Gastroesophageal sphincter (tissue), 4 donors: Measurements from ENCODE around the gene USP32. TPM values are rescaled to one million over a fixed set of nuclear protein-coding genes. Genes with fewer than 3 reads are reported as not detected.

Source experiments
- ATAC-seq: fragments of 150-250 bp; one replicate; pipeline ENCODE4 v1.9.1; 2016; ENCODE audit warnings: mild to moderate bottlenecking, moderate library complexity
- H3K27ac ChIP-seq, 4 donors: fragments of 200-600 bp; sonication (generic) in 3 of 4; 1 replicate in 3 of 4; 2 replicates in 1 of 4; pipeline ENCODE4 v1.5.1; 2016 to 2019
- H3K27me3 ChIP-seq: fragments of 200-600 bp; sonication (generic); one replicate; pipeline ENCODE4 v1.5.1; 2019
- H3K36me3 ChIP-seq, 2 donors: fragments of 200-600 bp; sonication (generic); one replicate each; pipeline ENCODE4 v1.5.1; 2019; ENCODE audit warnings: control low read depth in 1 of 2
- H3K4me1 ChIP-seq, 3 donors: fragments of 200-600 bp; sonication (generic); 1 replicate in 2 of 3; 2 replicates in 1 of 3; pipeline ENCODE4 v1.5.1; 2016 to 2019; ENCODE audit warnings: control low read depth in 2 of 3
- H3K4me3 ChIP-seq, 2 donors: fragments of 200-600 bp; sonication (generic); one replicate each; pipeline ENCODE4 v1.5.1; 2019; ENCODE audit warnings: mild to moderate bottlenecking in 1 of 2, moderate library complexity in 1 of 2
- H3K9me3 ChIP-seq, 3 donors: fragments of 200-600 bp; sonication (generic); one replicate each; pipeline ENCODE4 v1.5.1; 2017 to 2019; ENCODE audit warnings: control low read depth in 2 of 3
- EP300 ChIP-seq: sonication (generic); formaldehyde crosslinking; IDR thresholded peaks from one replicate; pipeline ENCODE4 v1.6.1; 2017; ENCODE audit warnings: antibody characterized with exemption, mild to moderate bottlenecking
- POLR2A ChIP-seq, 2 donors: fragments of 450-650 bp; IDR thresholded peaks; one replicate each; pipeline ENCODE4 v1.6.1; 2017; ENCODE audit warnings: antibody characterized with exemption in 2 of 2, mild to moderate bottlenecking in 2 of 2, moderate library complexity in 1 of 2
- POLR2AphosphoS5 ChIP-seq: sonication (generic); formaldehyde crosslinking; IDR thresholded peaks from one replicate; pipeline ENCODE4 v1.6.1; 2017; ENCODE audit warnings: antibody characterized with exemption
- WGBS, 2 donors: methylation state at CpG; one replicate each; pipeline ENCODE4 v1.1.5; 2018; ENCODE audit warnings: low coverage in 1 of 2; 5-methylcytosine and 5-hydroxymethylcytosine counted together
- total RNA-seq, 4 donors: library from RNA; depleted of rRNA; stranded (reverse); fragments of >200 nt; gene quantifications; one replicate each; pipeline ENCODE4 v1.1.0, GENCODE V29; 2016
- TF ChIP-seq, protein P1 (sequence below), 4 experiments: fragments of 200-600 bp in 2 of 4; fragments of 450-650 bp in 2 of 4; sonication (generic) in 1 of 4; IDR thresholded peaks; one replicate each; pipeline ENCODE4 v1.5.1; 2017 to 2019; ENCODE audit warnings: antibody characterized with exemption in 4 of 4, mild to moderate bottlenecking in 2 of 4, moderate library complexity in 2 of 4

USP32 gene
- total RNA-seq, 4 donors from 2014 or later = 44.1 to 55.5 (median 51.4) TPM

DNA sequence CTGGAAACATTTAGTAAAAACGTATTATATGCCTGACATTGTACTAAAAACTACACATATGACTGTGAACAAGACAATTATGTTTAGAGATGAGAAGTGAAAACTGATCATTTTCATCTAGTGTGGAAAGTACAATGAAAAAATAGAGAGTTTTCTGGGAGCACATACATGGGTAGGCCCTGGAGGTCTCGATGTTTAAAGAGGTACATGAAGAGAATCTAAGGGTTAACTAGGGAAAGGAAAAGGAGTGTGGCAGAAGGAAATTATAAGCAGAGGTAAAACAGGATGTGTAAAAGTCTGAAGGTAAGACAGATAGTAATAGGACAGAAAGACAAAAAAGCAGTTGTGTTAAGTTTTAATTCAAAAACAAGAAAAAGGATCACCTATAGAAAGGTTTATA is 113.7 kb downstream of the USP32 start:
- H3K27me3 ChIP-seq = no peaks in the 10 kb centered on the region
- H3K9me3 ChIP-seq = no peaks in the 10 kb centered on the region
- H3K36me3 ChIP-seq = peaks cover 0 to 4% of the 10 kb centered on the region in 2 donors
- WGBS, 2 donors = 85 to 86% methylated on average over 2 of the region's 2 CpGs
- TF ChIP-seq, protein P1, sequence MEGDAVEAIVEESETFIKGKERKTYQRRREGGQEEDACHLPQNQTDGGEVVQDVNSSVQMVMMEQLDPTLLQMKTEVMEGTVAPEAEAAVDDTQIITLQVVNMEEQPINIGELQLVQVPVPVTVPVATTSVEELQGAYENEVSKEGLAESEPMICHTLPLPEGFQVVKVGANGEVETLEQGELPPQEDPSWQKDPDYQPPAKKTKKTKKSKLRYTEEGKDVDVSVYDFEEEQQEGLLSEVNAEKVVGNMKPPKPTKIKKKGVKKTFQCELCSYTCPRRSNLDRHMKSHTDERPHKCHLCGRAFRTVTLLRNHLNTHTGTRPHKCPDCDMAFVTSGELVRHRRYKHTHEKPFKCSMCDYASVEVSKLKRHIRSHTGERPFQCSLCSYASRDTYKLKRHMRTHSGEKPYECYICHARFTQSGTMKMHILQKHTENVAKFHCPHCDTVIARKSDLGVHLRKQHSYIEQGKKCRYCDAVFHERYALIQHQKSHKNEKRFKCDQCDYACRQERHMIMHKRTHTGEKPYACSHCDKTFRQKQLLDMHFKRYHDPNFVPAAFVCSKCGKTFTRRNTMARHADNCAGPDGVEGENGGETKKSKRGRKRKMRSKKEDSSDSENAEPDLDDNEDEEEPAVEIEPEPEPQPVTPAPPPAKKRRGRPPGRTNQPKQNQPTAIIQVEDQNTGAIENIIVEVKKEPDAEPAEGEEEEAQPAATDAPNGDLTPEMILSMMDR (IDR thresholded peaks at IDR 0.05) = no peak
- no peak for TF ChIP-seq POLR2AphosphoS5
- TF ChIP-seq POLR2A (IDR thresholded peaks at IDR 0.05) = no peak
- no peak for TF ChIP-seq EP300
- no peak for ATAC-seq
- peaks cover 0 to 5% (median 0%) of the 10 kb centered on the region in 3 donors for H3K4me1 ChIP-seq
- no peak overlapping the region for H3K27ac ChIP-seq
- H3K4me3 ChIP-seq = no peak overlapping the region

DNA sequence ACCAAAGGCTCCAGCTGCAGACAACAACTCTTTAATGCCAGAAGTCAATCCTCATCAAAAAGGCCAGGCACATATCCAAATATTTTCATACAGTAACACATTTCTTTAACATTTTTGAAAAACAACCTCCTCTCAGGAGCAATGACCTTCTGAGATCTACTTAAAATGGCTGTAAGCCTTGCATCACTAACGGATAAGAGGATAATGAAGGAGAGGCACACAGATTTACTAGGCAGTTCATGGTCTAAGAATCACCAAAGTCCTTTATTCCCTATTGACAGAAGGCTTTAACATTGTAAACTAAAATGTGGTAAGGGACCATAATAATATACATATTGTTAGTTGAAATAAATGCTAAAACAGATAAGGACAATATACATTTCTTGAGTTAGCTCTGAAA is 114.7 kb downstream of the USP32 start:
- no peaks in the 10 kb centered on the region for H3K27me3 ChIP-seq
- H3K27ac ChIP-seq = no peak overlapping the region
- H3K9me3 ChIP-seq = no peaks in the 10 kb centered on the region
- TF ChIP-seq EP300 (no peak), POLR2A (IDR thresholded peaks at IDR 0.05) (no peak), POLR2AphosphoS5 (no peak)
- TF ChIP-seq, protein P1 (IDR thresholded peaks at IDR 0.05) = no peak
- no peak overlapping the region for H3K4me3 ChIP-seq
- 83% methylated on average over 1 of the region's 1 CpG; no CpG with 5 or more reads in 1 of the 2 donors for WGBS, 2 donors
- H3K36me3 ChIP-seq = peaks cover 0 to 9% of the 10 kb centered on the region in 2 donors
- ATAC-seq = no peak
- peaks cover 0 to 5% (median 0%) of the 10 kb centered on the region in 3 donors for H3K4me1 ChIP-seq

DNA sequence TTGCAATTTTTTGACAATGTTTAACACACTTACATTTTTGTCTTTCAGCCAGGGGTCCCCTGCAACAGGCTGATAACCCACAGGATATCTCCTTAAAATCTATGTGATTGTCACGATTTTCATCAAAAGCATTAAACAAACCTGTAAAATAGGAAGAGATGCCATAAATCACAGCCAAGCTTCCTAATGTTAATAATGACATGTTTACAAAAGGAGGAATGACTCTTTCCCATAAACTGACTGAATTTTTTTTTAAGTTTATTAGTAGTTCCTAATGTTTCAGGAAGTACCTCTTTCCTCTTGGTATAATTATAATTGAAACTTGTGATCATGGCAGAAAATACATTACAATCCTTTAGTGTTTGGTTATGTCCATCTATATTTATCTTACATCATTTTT is 122.5 kb downstream of the USP32 start:
- WGBS, 2 donors = 22 to 75% methylated on average over 1 of the region's 1 CpG
- Histone ChIP-seq H3K27ac (no peak overlapping the region), H3K4me3 (no peak overlapping the region), H3K36me3 (peaks cover 0 to 64% of the 10 kb centered on the region in 2 donors), H3K4me1 (no peaks in the 10 kb centered on the region), H3K27me3 (no peaks in the 10 kb centered on the region), H3K9me3 (no peaks in the 10 kb centered on the region)
- ATAC-seq = no peak
- TF ChIP-seq POLR2A (IDR thresholded peaks at IDR 0.05) (no peak), EP300 (no peak), POLR2AphosphoS5 (no peak)

DNA sequence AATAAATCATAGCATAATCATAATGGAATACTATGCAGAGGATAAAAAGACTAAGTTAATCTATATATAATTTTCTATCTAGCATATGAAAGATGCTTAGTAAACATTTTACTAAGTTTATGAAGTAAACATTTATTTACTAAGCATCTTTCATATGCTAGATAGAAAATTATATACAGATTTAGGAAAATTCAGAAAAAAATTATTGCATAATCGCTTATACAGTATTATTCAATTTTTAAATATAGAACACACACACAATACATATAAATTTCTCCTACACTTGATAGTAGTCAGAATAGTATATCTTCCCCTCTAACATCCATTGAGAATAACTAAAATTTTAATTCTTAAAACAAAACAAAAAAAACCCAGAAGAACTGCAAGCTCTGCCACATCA is 131.4 kb downstream of the USP32 start:
- Histone ChIP-seq H3K36me3 (peaks cover 0 to 66% of the 10 kb centered on the region in 2 donors), H3K9me3 (no peaks in the 10 kb centered on the region), H3K27ac (no peak overlapping the region), H3K27me3 (no peaks in the 10 kb centered on the region), H3K4me3 (no peak overlapping the region), H3K4me1 (no peaks in the 10 kb centered on the region)
- WGBS, 2 donors = 75 to 95% methylated on average over 1 of the region's 1 CpG
- TF ChIP-seq POLR2A (IDR thresholded peaks at IDR 0.05) = no peak
- TF ChIP-seq EP300 = no peak
- TF ChIP-seq POLR2AphosphoS5 = no peak
- TF ChIP-seq, protein P1 (IDR thresholded peaks at IDR 0.05) = no peak
- no peak for ATAC-seq

DNA sequence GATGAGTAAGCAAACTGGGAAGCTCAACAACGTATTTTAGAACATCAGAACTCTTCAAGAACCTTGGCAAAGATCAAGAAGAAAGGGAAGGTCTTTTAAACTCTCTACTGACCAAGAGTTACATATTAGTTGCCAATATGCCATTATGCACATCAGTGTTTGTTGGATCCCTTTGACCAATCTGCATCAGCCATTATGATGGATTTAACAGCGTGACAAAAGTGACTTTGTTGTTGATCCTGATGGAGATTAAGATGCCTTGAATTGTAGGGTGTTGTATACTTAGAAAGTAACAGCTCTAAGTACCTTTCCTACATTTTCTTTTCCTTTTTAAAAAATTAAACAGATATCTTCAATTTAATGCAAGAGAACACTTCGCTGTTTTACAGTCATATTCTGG is 133.6 kb downstream of the USP32 start:
- WGBS, 2 donors = 89 to 90% methylated on average over 3 of the region's 3 CpGs
- TF ChIP-seq POLR2A (IDR thresholded peaks at IDR 0.05) = no peak
- no peak for TF ChIP-seq POLR2AphosphoS5
- TF ChIP-seq, protein P1 (IDR thresholded peaks at IDR 0.05) = no peak
- TF ChIP-seq EP300 = no peak

More for the DNA sequence above, 133.6 kb downstream of the USP32 start:
- ATAC-seq = no peak
- Histone ChIP-seq H3K9me3 (no peaks in the 10 kb centered on the region), H3K27ac (no peak overlapping the region), H3K36me3 (peaks cover 0 to 66% of the 10 kb centered on the region in 2 donors), H3K4me3 (no peak overlapping the region), H3K27me3 (no peaks in the 10 kb centered on the region), H3K4me1 (no peaks in the 10 kb centered on the region)
